CD14-positive monocyte (primary cell): Measurements from ENCODE around the gene SLC7A4. TPM values are rescaled to one million over a fixed set of nuclear protein-coding genes. Genes with fewer than 3 reads are reported as not detected.

Experiments
- DNase-seq, 3 donors: peaks; one replicate each; pipeline ENCODE4 v3.0.0-alpha.2; 2011 to 2022
- H2AFZ ChIP-seq: 2 replicates; pipeline ENCODE4 v1.6.0; 2012; ENCODE audit warnings: mild to moderate bottlenecking, low read depth, low read length, inconsistent platforms; ENCODE audit not compliant: insufficient read depth, poor library complexity, severe bottlenecking
- H3K27ac ChIP-seq, 2 donors: 1 replicate in 1 of 2; 2 replicates in 1 of 2; pipeline ENCODE4 v1.5.1; 2012 to 2013; ENCODE audit warnings: low read length in 2 of 2, control low read depth in 1 of 2, inconsistent platforms in 1 of 2, low read depth in 1 of 2, mild to moderate bottlenecking in 1 of 2
- H3K27me3 ChIP-seq, 2 donors: one replicate each; pipeline versions ENCODE4 v1.6.0 to v1.6.1; 2011 to 2013; ENCODE audit warnings: low read length in 2 of 2; ENCODE audit not compliant: control insufficient read depth in 2 of 2, insufficient read depth in 2 of 2
- H3K36me3 ChIP-seq, 2 donors: replicated peaks in 1 of 2; 1 replicate in 1 of 2; 2 replicates in 1 of 2; pipeline versions ENCODE4 v1.5.1 to v1.6.1; 2012 to 2013; ENCODE audit warnings: low read length in 2 of 2, control low read depth in 1 of 2, inconsistent platforms in 1 of 2, mild to moderate bottlenecking in 1 of 2; ENCODE audit not compliant: insufficient read depth in 2 of 2, control insufficient read depth in 1 of 2
- H3K4me1 ChIP-seq, 2 donors: 1 replicate in 1 of 2; 2 replicates in 1 of 2; pipeline versions ENCODE4 v1.5.1 to v1.6.1; 2012 to 2013; ENCODE audit warnings: low read length in 2 of 2, control low read depth in 1 of 2, inconsistent platforms in 1 of 2, mild to moderate bottlenecking in 1 of 2, moderate library complexity in 1 of 2; ENCODE audit not compliant: insufficient read depth in 2 of 2, control insufficient read depth in 1 of 2
- H3K4me2 ChIP-seq: replicated peaks from 2 replicates; pipeline ENCODE3; 2012; ENCODE audit warnings: low read length, moderate library complexity, mild to moderate bottlenecking; ENCODE audit not compliant: poor library complexity, severe bottlenecking; ENCODE audit errors: extremely low read depth
- H3K4me3 ChIP-seq, 3 experiments: fragments of 200-600 bp in 1 of 3; sonication (generic) in 1 of 3; replicated peaks in 1 of 3; 1 replicate in 2 of 3; 2 replicates in 1 of 3; pipeline ENCODE4 v1.5.1; 2011 to 2013; ENCODE audit warnings: low read length in 3 of 3, mild to moderate bottlenecking in 3 of 3, control low read depth in 2 of 3, low read depth in 2 of 3, inconsistent platforms in 1 of 3, moderate library complexity in 1 of 3
- H3K79me2 ChIP-seq: 2 replicates; pipeline ENCODE4 v1.6.0; 2012; ENCODE audit warnings: mild to moderate bottlenecking, control low read depth, inconsistent platforms, low read length, moderate library complexity; ENCODE audit not compliant: insufficient read depth
- H3K9ac ChIP-seq: 2 replicates; pipeline ENCODE4 v1.6.0; 2017; ENCODE audit warnings: low read length, mild to moderate bottlenecking; ENCODE audit not compliant: insufficient read depth, poor library complexity, severe bottlenecking
- H3K9me3 ChIP-seq, 2 donors: replicated peaks in 1 of 2; 1 replicate in 1 of 2; 2 replicates in 1 of 2; pipeline versions ENCODE4 v1.5.1 to v1.6.1; 2012 to 2013; ENCODE audit warnings: low read length in 2 of 2, control low read depth in 1 of 2; ENCODE audit not compliant: control insufficient read depth in 1 of 2, insufficient read depth in 1 of 2
- H4K20me1 ChIP-seq: 2 replicates; pipeline ENCODE4 v1.6.0; 2012; ENCODE audit warnings: mild to moderate bottlenecking, low read length, control low read depth, moderate library complexity; ENCODE audit not compliant: insufficient read depth
- H3K27ac Mint-ChIP-seq, 7 donors: one replicate each; pipeline ENCODE4 v1.8.0; 2020; ENCODE audit warnings: mild to moderate bottlenecking in 7 of 7, mixed read lengths in 7 of 7, moderate library complexity in 6 of 7, inconsistent platforms in 2 of 7
- H3K27me3 Mint-ChIP-seq, 3 donors: one replicate each; pipeline ENCODE4 v1.8.0; 2021 to 2022; ENCODE audit warnings: low read depth in 3 of 3, mild to moderate bottlenecking in 3 of 3, mixed read lengths in 3 of 3, moderate library complexity in 3 of 3, inconsistent platforms in 1 of 3
- H3K36me3 Mint-ChIP-seq, 2 donors: one replicate each; pipeline ENCODE4 v1.8.0; 2020; ENCODE audit warnings: mixed read lengths in 2 of 2, inconsistent platforms in 1 of 2, mild to moderate bottlenecking in 1 of 2
- H3K4me1 Mint-ChIP-seq: one replicate; pipeline ENCODE4 v1.8.0; 2020; ENCODE audit warnings: mild to moderate bottlenecking, mixed read lengths
- H3K4me3 Mint-ChIP-seq, 2 donors: one replicate each; pipeline ENCODE4 v1.8.0; 2020; ENCODE audit warnings: mild to moderate bottlenecking in 2 of 2, mixed read lengths in 2 of 2, moderate library complexity in 1 of 2
- H3K9me3 Mint-ChIP-seq, 7 donors: one replicate each; pipeline ENCODE4 v1.8.0; 2020 to 2022; ENCODE audit warnings: mixed read lengths in 7 of 7, mild to moderate bottlenecking in 6 of 7, moderate library complexity in 6 of 7, inconsistent platforms in 2 of 7
- WGBS: methylation state at CpG from one replicate; pipeline ENCODE4 v1.1.5; 2013; ENCODE audit warnings: missing lambda C conversion rate; ENCODE audit not compliant: insufficient coverage; 5-methylcytosine and 5-hydroxymethylcytosine counted together
- intact Hi-C, 2 donors: fragments of 100-400 bp; cut with micrococcal nuclease; formaldehyde crosslinking; loops; one replicate each; pipeline versions ENCODE4 v1.15.0 to v1.15.1; 2023
- polyA plus RNA-seq, 3 donors: library from polyadenylated mRNA; depleted of rRNA in 1 of 3; unstranded in 2 of 3; stranded (reverse) in 1 of 3; fragments of 300-500 nt in 2 of 3; fragments of >200 nt in 1 of 3; fragmentation: Illumina TruSeq in 2 of 3; gene quantifications; 1 replicate in 2 of 3; 2 replicates in 1 of 3; pipeline ENCODE4 v1.2.3, GENCODE V29; 2012 to 2021
- TF ChIP-seq, protein P1 (sequence below): fragments of 200-600 bp; IDR thresholded peaks from one replicate; pipeline ENCODE4 v1.8.0; 2022; ENCODE audit warnings: antibody characterized with exemption, mild to moderate bottlenecking

SLC7A4 gene
- polyA plus RNA-seq, 3 donors = not detected

DNA sequence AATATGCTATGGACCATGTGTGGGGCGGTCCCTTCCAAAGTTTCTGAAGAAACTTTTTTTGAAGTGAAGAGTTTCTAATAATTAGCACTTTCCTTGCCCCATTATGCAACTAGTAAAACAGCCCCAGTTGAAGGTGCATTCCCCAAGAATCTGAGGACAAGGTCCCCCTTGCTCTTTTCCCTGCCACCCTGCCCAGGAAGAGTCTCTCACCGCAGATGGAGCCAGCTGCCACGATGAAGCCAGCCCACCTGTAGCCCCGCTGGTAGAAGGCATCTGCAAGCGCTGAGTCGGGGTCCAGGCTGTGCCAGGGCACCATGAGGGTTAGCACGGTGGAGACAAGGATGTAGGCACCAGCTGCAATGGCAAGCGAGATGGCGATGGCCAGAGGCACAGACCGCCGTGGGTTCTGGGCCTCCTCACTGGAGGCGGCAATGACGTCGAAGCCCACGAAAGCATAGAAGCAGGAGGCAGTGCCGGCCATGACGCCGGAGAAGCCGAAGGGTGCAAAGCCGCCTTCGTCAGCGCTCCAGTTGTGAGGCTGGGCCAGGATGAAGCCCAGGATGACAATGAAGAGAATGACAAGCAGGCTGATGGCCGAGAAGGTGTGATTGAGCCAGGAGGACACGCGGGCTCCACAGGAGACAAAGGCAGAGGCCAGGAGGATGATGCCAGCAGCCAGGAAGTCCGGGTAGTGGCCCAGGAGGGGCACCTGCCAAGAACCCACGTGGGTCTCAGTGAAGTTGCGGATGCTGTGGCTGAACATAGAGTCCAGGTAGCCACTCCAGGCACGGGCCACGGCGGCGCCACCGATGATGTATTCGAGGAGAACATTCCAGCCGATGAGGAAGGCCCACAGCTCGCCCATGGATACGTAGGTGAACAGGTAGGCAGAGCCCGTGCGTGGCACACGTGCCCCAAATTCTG is 1.5 kb downstream of the SLC7A4 start:
- Histone ChIP-seq H3K4me3 (no peak overlapping the region), H3K4me2 (no peak overlapping the region), H3K9me3 (no peaks in the 10 kb centered on the region), H3K27me3 (peaks cover 9 to 30% of the 10 kb centered on the region in 2 donors), H3K27ac (no peak overlapping the region), H3K36me3 (no peaks in the 10 kb centered on the region), H4K20me1 (no peaks in the 10 kb centered on the region), H3K9ac (no peak overlapping the region), H2AFZ (no peak overlapping the region), H3K79me2 (no peaks in the 10 kb centered on the region), H3K4me1 (no peaks in the 10 kb centered on the region)
- no peaks in the 10 kb centered on the region for H3K4me1 Mint-ChIP-seq
- DNase-seq = no peak
- intact Hi-C loops = no loop called here
- peak overlapping the region in 1 of 7 donors; percentile 25 for H3K27ac Mint-ChIP-seq
- H3K4me3 Mint-ChIP-seq = peak overlapping the region in 1 of 2 donors; percentile 35
- 95% methylated on average over 38 of the region's 40 CpGs for WGBS
- TF ChIP-seq, protein P1, sequence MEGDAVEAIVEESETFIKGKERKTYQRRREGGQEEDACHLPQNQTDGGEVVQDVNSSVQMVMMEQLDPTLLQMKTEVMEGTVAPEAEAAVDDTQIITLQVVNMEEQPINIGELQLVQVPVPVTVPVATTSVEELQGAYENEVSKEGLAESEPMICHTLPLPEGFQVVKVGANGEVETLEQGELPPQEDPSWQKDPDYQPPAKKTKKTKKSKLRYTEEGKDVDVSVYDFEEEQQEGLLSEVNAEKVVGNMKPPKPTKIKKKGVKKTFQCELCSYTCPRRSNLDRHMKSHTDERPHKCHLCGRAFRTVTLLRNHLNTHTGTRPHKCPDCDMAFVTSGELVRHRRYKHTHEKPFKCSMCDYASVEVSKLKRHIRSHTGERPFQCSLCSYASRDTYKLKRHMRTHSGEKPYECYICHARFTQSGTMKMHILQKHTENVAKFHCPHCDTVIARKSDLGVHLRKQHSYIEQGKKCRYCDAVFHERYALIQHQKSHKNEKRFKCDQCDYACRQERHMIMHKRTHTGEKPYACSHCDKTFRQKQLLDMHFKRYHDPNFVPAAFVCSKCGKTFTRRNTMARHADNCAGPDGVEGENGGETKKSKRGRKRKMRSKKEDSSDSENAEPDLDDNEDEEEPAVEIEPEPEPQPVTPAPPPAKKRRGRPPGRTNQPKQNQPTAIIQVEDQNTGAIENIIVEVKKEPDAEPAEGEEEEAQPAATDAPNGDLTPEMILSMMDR = no peak
- H3K27me3 Mint-ChIP-seq = peaks cover 32 to 41% (median 40%) of the 10 kb centered on the region in 3 donors
- peaks cover 0 to 5% (median 0%) of the 10 kb centered on the region in 7 donors for H3K9me3 Mint-ChIP-seq
- H3K36me3 Mint-ChIP-seq = no peaks in the 10 kb centered on the region

DNA sequence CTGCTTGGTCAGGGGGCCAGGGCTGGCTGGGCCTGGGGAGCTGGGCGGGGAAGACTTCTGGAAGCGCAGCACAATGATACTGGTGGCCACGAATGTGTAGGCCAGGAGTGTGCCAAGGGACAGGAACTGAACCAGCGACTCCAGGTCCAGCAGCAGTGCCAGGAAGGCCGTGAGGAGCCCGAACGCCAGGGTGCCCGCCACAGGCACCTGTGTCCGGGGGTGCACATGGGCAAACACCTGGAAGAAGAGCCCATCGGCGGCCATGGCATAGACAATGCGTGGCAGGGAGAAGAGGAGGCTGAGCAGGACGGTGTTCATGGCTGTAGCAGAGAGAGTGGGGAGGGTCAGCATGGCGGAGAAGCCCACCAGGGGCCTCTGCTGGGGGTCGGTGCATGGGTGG is 2.3 kb downstream of the SLC7A4 start:
- DNase-seq = no peak
- H3K9ac ChIP-seq = no peak overlapping the region
- H3K27ac ChIP-seq = no peak overlapping the region
- no peaks in the 10 kb centered on the region for H4K20me1 ChIP-seq
- H3K4me3 Mint-ChIP-seq = peak overlapping the region in 1 of 2 donors; percentile 36
- H3K27me3 ChIP-seq = peaks cover 9 to 30% of the 10 kb centered on the region in 2 donors
- no peak overlapping the region for H2AFZ ChIP-seq
- TF ChIP-seq, protein P1 = no peak
- intact Hi-C loops = no loop called here
- peaks cover 32 to 39% (median 37%) of the 10 kb centered on the region in 3 donors for H3K27me3 Mint-ChIP-seq
- no peaks in the 10 kb centered on the region for H3K9me3 ChIP-seq
- H3K27ac Mint-ChIP-seq = no peak overlapping the region
- no peaks in the 10 kb centered on the region for H3K79me2 ChIP-seq
- no peaks in the 10 kb centered on the region for H3K4me1 ChIP-seq
- H3K4me1 Mint-ChIP-seq = no peaks in the 10 kb centered on the region
- no peak overlapping the region for H3K4me3 ChIP-seq
- no peaks in the 10 kb centered on the region for H3K36me3 ChIP-seq
- H3K4me2 ChIP-seq = no peak overlapping the region
- no peaks in the 10 kb centered on the region for H3K36me3 Mint-ChIP-seq
- WGBS = 96% methylated on average over 15 of the region's 15 CpGs
- peaks cover 0 to 5% (median 0%) of the 10 kb centered on the region in 7 donors for H3K9me3 Mint-ChIP-seq
